ENCODE measurements around the gene EHBP1L1.

Gene EHBP1L1

GRCh38 chr11:65634109-65634436, 58.2 kb downstream of the EHBP1L1 start:
- no peak for ATAC-seq
- TF ChIP-seq OSR1 (CRISPR knock-in tag; IDR thresholded peaks at IDR 0.05) (no peak), BACH2 (CRISPR knock-in tag; IDR thresholded peaks at IDR 0.05; ENCODE audit: borderline replicate concordance) (no peak), ZC3H10 (CRISPR knock-in tag; IDR thresholded peaks at IDR 0.05) (no peak), ESRRG (CRISPR knock-in tag; IDR thresholded peaks at IDR 0.05) (no peak), ZFP30 (CRISPR knock-in tag; IDR thresholded peaks at IDR 0.05) (no peak), PPARA (CRISPR knock-in tag; IDR thresholded peaks at IDR 0.05; ENCODE audit: borderline replicate concordance) (no peak), ZNF8 (CRISPR knock-in tag; IDR thresholded peaks at IDR 0.05) (no peak), ARNTL (CRISPR knock-in tag; IDR thresholded peaks at IDR 0.05; ENCODE audit: borderline replicate concordance, low read depth) (no peak)
- TF ChIP-seq, protein P1, sequence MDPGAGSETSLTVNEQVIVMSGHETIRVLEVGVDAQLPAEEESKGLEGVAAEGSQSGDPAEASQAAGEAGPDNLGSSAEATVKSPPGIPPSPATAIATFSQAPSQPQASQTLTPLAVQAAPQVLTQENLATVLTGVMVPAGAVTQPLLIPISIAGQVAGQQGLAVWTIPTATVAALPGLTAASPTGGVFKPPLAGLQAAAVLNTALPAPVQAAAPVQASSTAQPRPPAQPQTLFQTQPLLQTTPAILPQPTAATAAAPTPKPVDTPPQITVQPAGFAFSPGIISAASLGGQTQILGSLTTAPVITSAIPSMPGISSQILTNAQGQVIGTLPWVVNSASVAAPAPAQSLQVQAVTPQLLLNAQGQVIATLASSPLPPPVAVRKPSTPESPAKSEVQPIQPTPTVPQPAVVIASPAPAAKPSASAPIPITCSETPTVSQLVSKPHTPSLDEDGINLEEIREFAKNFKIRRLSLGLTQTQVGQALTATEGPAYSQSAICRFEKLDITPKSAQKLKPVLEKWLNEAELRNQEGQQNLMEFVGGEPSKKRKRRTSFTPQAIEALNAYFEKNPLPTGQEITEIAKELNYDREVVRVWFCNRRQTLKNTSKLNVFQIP (CRISPR knock-in tag; IDR thresholded peaks at IDR 0.05; ENCODE audit: borderline replicate concordance, low read depth) = no peak
- TF ChIP-seq, protein P2, sequence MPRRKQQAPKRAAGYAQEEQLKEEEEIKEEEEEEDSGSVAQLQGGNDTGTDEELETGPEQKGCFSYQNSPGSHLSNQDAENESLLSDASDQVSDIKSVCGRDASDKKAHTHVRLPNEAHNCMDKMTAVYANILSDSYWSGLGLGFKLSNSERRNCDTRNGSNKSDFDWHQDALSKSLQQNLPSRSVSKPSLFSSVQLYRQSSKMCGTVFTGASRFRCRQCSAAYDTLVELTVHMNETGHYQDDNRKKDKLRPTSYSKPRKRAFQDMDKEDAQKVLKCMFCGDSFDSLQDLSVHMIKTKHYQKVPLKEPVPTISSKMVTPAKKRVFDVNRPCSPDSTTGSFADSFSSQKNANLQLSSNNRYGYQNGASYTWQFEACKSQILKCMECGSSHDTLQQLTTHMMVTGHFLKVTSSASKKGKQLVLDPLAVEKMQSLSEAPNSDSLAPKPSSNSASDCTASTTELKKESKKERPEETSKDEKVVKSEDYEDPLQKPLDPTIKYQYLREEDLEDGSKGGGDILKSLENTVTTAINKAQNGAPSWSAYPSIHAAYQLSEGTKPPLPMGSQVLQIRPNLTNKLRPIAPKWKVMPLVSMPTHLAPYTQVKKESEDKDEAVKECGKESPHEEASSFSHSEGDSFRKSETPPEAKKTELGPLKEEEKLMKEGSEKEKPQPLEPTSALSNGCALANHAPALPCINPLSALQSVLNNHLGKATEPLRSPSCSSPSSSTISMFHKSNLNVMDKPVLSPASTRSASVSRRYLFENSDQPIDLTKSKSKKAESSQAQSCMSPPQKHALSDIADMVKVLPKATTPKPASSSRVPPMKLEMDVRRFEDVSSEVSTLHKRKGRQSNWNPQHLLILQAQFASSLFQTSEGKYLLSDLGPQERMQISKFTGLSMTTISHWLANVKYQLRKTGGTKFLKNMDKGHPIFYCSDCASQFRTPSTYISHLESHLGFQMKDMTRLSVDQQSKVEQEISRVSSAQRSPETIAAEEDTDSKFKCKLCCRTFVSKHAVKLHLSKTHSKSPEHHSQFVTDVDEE (CRISPR knock-in tag; IDR thresholded peaks at IDR 0.05) = no peak

DNA sequence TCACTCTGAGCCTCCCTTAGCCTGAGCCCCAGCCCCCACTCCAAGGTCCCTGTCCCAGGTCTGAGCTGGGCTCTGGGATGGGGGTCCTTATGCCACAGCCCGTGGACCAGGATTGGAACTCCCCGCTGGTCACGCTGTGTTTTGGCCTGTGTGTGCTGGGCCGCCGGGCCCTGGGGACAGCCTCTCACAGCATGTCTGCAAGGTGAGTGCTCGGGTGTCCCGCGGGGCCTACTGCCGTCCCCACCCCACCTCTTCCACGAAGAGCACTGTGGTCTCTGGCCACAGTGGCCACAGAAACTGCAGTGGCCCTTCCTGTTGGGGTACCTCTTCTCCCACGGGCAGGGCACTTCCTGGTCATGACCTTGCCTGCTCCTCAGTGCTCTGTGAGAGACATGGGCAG, 58.6 kb downstream of the EHBP1L1 start:
- TF ChIP-seq ZNF8 (CRISPR knock-in tag; IDR thresholded peaks at IDR 0.05) (no peak), BACH2 (CRISPR knock-in tag; IDR thresholded peaks at IDR 0.05; ENCODE audit: borderline replicate concordance) (no peak), CSRNP3 (CRISPR knock-in tag; IDR thresholded peaks at IDR 0.05) (no peak), ISL1 (CRISPR knock-in tag; IDR thresholded peaks at IDR 0.05) (no peak), CREB5 (CRISPR knock-in tag; IDR thresholded peaks at IDR 0.05; ENCODE audit: low read depth) (no peak), SNAI2 (CRISPR knock-in tag; IDR thresholded peaks at IDR 0.05) (no peak), ZFP3 (CRISPR knock-in tag; IDR thresholded peaks at IDR 0.05) (no peak), ZFP30 (CRISPR knock-in tag; IDR thresholded peaks at IDR 0.05) (no peak), ZNF70 (CRISPR knock-in tag; IDR thresholded peaks at IDR 0.05) (no peak), CSDC2 (CRISPR knock-in tag; IDR thresholded peaks at IDR 0.05) (no peak), ARNTL (CRISPR knock-in tag; IDR thresholded peaks at IDR 0.05; ENCODE audit: borderline replicate concordance, low read depth) (no peak), PATZ1 (CRISPR knock-in tag; IDR thresholded peaks at IDR 0.05; ENCODE audit: borderline replicate concordance) (no peak), PPARA (CRISPR knock-in tag; IDR thresholded peaks at IDR 0.05; ENCODE audit: borderline replicate concordance) (no peak), RARB (CRISPR knock-in tag; IDR thresholded peaks at IDR 0.05) (no peak), TOX (CRISPR knock-in tag; IDR thresholded peaks at IDR 0.05; ENCODE audit: borderline replicate concordance) (no peak), OSR1 (CRISPR knock-in tag; IDR thresholded peaks at IDR 0.05) (no peak)
- no peak for ATAC-seq

DNA sequence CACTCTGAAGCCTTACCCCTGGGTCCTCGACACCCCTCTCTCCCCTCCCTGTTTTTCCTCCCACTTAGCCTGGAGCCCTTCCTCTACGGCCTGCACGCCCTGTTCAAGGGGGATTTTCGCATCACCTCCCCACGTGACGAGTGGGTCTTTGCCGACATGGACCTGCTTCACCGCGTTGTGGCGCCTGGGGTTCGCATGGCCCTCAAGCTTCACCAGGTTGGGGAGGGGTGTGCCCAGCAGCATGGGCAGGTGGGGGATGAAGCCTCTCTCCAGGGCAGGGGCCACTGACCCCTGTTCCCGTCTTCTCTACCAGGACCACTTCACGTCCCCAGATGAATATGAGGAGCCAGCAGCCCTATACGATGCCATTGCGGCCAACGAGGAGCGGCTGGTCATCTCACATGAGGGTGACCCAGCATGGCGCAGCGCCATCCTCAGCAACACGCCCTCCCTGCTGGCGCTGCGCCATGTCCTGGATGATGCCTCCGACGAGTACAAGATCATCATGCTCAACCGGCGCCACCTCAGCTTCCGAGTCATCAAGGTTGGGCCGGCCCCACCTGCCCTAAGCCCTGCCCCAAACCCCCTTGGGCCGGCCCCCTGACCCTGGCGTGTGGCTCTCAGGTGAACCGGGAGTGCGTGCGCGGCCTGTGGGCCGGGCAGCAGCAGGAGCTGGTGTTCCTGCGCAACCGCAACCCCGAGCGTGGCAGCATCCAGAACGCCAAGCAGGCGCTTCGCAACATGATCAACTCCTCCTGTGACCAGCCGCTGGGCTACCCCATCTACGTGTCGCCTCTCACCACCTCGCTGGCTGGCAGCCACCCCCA, 59.3 kb downstream of the EHBP1L1 start:
- no peak for ATAC-seq
- no peak for TF ChIP-seq ARNTL (CRISPR knock-in tag; IDR thresholded peaks at IDR 0.05; ENCODE audit: borderline replicate concordance, low read depth)
- TF ChIP-seq ZNF565 (CRISPR knock-in tag; conservative IDR thresholded peaks at IDR 0.05; ENCODE audit: low read depth) = no peak
- TF ChIP-seq ZFP3 (CRISPR knock-in tag; IDR thresholded peaks at IDR 0.05) = no peak
- TF ChIP-seq TCF4 (CRISPR knock-in tag; IDR thresholded peaks at IDR 0.05; ENCODE audit: borderline replicate concordance) = no peak
- no peak for TF ChIP-seq CSRNP3 (CRISPR knock-in tag; IDR thresholded peaks at IDR 0.05)
- no peak for TF ChIP-seq ESRRG (CRISPR knock-in tag; IDR thresholded peaks at IDR 0.05)
- TF ChIP-seq, protein P1 (CRISPR knock-in tag; IDR thresholded peaks at IDR 0.05; ENCODE audit: borderline replicate concordance, low read depth) = no peak
- TF ChIP-seq PATZ1 (CRISPR knock-in tag; IDR thresholded peaks at IDR 0.05; ENCODE audit: borderline replicate concordance) = no peak
- TF ChIP-seq ZNF8 (CRISPR knock-in tag; IDR thresholded peaks at IDR 0.05) = no peak
